PC-9 (cell line): Measurements from ENCODE around the gene MYL7.

ENCODE experiments used
- CTCF ChIP-seq: fragments of 200-600 bp; sonication (generic); conservative IDR thresholded peaks from 2 replicates; pipeline ENCODE4 v1.6.1; 2017; ENCODE audit warnings: mixed run types, antibody characterized with exemption, mild to moderate bottlenecking, moderate library complexity
- EZH2 ChIP-seq: fragments of 200-600 bp; sonication (generic); IDR thresholded peaks from 2 replicates; pipeline ENCODE4 v1.8.0; 2017; ENCODE audit warnings: antibody characterized with exemption, low read depth

- TF ChIP-seq CTCF (no peak), EZH2 (no peak)
These were observed 9.1 kb downstream of the MYL7 start for GRCh38 chr7:44132039-44132438.
